Keratinocyte (primary cell): ENCODE measurements around the gene CAPN11.

Source experiments
- CTCF ChIP-seq, 3 experiments: IDR thresholded peaks in 1 of 3; conservative IDR thresholded peaks in 1 of 3; optimal IDR thresholded peaks in 1 of 3; 2 replicates in 2 of 3; 3 replicates in 1 of 3; pipeline versions ENCODE3 to v1.5.1; 2011; ENCODE audit warnings: low read length in 3 of 3, mild to moderate bottlenecking in 3 of 3, moderate library complexity in 2 of 3, control low read depth in 1 of 3, inconsistent platforms in 1 of 3; ENCODE audit not compliant: insufficient read depth in 2 of 3; ENCODE audit errors: extremely low read depth in 1 of 3
- EZH2 ChIP-seq: IDR thresholded peaks from one replicate; pipeline ENCODE4 v1.6.1; 2012; ENCODE audit warnings: inconsistent platforms, mild to moderate bottlenecking, low read length, moderate library complexity

DNA sequence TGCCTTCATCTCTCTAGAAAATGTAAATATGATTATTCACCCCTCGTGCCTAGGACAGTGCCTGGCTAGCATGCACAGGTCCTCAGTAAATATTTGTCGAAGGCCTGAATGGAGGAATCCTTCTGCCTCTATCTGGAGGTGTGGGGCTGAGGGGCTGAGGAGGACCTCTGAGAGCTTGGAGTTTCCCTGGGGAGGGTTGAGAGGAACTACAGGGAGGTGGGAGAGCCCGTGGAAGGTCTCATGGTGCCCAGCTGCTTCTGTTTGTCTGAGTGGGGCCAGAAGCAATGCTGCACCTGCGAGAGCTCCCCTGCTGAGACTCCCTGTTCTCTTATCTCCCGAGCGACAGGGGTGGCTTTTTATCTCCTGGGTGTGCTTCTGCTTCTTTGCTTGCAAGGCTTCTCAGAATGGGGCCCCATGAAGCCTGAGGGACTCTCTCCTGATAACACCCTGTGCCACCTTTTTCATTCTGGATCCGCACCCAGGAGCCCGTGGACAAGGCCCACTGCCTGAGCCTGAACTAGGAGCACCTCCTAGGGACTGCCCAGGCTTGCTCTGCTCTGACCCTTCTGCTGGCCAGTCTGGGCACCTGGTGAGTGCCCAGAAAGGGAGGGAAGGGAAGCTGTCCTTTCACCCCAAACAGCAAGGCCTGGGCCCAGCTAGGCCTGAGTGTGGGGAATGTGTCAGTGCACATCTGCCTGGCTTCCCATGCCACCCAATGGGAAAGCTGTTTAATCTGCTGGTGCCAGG is 67.1 kb downstream of the CAPN11 start:
- TF ChIP-seq CTCF (optimal IDR thresholded peaks at IDR 0.05 in 1 of 3, IDR thresholded peaks at IDR 0.05 in 1 of 3, conservative IDR thresholded peaks at IDR 0.05 in 1 of 3; ENCODE audit: extremely low read depth in 1 of 3, insufficient read depth in 2 of 3, low read length in 3 of 3) (no peak), EZH2 (no peak)
